GM20431 (cell line): ENCODE results near the gene ARSB.

ENCODE experiments used
- in situ Hi-C: fragments of 300-500 bp; cut with MseI, MboI; formaldehyde crosslinking; loops from one replicate; pipeline ENCODE4 v1.15.0; 2020; ENCODE audit warnings: low sequenced_read_pairs; ENCODE audit not compliant: unreplicated experiment

The ARSB gene

DNA sequence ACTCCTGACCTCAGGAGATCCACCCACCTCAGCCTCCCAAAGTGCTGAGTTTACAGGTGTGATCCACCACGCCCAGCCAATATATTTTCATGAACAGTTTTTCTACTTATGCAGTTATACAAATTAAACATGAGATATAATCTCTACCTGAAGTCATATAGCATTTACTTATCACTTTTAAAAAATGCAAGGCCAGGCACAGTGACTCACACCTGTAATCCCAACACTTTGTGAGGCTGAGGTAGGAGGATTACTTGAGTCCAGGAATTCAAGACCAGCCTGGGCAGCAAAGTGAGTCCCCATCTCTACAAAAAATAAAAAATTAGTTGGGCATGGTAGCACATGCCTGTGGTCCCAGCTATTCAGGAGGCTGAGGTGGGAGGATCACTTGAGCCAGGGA is 171.8 kb downstream of the ARSB start:
- in situ Hi-C loops: no loop called here

DNA sequence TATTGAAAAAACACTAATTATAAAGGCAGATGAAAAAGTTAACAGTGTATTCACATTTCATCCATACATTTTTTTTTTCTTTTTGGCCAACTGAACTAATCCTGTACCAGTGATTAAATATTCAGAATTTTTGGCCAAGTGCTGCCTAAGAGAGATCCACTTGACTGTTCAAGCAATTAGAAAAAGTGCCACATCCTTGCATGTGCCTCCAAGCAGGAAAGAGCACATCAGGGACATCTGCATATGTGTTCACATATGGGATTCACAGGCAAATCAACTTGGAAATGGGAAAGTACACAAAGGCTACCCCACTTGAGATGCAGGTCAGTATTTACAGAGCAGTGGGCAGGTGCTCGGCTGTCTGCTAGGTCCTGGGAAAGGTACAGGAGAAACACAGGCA is 173.2 kb downstream of the ARSB start:
- in situ Hi-C loops: no loop called here

DNA sequence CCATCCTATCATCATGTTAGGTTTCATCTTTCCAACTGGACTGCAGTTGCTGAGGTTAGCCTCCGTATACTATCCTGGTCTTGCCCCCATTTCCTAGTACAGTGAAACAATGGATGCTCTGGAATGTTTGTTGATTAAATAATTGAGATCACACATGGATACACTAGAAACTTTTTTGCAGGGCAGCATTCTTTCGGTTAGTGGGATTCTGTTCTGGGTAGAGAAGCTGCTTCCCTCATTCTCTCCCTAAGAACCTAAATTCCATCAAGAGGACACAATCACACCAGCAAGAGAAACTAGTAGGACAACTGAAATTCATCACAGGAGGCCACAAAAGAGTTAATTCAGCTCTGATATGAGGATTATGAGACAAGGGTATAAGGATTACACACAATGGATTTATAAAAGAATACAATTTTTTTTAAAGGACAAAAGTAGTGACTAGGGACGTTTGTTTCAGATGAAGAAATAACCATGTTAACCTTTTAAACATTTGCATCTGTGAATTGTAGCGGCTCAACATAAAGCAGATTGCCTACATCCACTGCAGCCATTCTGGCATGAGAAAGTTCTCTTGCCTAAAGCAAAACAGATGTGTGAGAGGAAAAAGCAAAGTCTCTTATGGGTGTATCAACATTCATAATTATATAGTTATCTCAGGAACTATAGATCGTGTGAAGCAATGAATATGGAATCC is 173.8 kb downstream of the ARSB start:
- in situ Hi-C loops: no loop called here

DNA sequence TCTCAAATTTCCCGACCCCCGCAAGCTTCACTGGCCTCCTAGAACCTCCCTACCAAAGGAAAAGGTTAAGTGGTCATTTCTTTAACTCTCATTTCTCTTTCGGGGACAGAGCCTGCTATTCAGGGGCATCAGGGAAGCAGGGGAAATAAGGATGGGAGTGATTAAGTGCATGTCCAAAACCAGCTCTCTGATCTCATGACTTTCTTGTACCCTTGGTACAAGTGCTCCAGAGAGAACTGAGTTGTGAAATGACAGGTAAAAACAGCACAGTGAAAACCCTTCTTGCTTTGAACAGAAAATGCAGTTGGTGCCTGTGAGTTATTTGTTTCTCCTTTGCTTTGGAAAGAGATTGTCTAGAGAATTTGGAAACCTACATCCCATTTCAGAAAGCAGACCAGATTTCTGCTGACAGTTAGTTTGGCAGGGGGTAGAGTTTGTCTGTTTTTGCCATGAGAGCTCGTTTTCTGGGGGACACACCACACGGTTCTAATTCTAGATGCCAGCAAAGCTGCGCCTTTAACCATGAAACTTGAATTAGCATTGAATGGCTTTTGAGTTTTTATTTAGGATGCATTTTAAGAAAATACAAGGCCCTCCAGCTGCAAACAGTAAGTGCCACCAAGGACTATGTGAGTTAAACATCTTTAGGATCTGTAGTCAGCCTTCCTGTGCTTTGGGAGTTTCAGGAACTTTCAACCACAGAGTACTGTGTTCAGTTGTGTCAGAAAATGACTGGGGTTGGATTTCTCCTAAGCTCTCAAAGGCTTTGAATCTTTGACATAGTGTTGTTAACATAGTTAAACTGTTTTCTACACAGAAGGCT is 174.8 kb downstream of the ARSB start:
- in situ Hi-C loops: no loop called here

DNA sequence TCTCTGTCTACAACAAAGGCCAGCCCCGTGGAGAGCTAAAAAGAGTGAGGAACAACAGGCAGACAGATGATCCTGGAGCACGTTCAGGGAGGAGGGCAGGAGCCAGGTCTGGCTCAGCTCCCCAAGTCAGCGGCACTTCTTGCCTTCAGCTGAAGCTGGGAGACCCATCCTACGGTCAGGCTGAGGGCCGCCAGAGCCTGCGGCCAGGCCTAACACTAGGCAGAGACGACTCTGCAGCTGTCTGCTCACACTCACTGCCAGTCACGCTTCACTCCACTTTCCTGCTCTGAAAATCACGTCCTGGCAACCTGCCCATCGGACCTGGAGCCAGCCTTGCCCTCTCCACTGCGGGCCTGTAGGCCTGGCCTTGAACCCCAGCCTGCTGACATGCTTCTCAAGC is 175.7 kb downstream of the ARSB start:
- in situ Hi-C loops: no loop called here

DNA sequence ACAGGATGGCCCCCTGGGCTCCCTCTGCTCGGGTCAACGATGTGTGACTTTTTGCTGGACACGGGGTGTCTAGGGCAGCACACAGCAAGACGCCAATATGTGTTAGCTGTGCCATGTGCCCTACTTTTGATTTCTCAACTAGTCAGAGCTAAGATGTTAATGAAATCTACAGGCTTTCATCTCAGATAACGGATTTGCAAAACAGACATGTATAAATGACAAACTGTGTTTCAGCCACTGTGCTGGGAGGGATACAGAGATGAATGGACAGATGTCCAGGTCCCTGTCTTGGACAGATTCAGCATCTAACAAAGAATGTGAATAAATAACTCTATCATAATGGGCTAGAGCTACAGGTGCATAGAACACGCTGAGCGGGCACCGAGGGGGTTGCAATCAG is 176.3 kb downstream of the ARSB start:
- in situ Hi-C loops: no loop called here

DNA sequence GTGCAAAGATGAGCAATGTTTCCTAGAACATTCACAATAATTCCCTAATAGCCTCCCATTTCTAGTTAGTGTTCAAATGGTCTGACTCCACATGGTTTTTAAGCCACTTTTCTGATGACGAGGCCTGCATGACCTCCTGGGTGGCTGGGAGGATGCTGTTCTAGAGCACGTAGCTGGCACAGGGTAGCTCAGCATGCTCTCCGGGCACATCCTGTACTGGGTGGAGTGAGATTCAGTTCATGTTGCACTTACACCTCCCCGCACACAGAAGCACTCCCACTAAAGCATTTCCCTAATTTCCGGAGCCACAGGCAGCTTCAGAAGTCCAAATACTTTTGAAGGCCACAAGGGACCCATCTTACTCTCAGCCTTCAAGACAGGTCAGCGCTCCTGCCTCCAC is 176.7 kb downstream of the ARSB start:
- in situ Hi-C loops: no loop called here

DNA sequence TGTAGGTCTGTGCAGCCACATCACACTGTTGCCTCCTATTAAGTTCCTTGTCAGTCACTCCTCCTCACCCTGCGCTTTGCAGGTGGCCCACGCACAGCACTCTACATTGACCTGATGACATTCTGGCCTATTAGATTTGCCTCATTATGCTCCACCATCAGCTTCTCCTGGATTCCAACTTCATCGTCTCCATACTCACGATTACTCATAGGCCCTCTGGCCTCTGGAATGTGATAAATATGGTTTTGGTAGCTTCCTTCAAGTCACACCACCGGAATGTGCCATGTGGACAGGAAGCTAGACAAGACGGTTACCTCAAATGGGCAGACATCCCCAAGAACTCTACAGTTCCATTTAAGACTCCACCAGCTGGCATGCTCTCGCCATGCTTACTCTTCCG is 178.6 kb downstream of the ARSB start:
- in situ Hi-C loops: no loop called here

DNA sequence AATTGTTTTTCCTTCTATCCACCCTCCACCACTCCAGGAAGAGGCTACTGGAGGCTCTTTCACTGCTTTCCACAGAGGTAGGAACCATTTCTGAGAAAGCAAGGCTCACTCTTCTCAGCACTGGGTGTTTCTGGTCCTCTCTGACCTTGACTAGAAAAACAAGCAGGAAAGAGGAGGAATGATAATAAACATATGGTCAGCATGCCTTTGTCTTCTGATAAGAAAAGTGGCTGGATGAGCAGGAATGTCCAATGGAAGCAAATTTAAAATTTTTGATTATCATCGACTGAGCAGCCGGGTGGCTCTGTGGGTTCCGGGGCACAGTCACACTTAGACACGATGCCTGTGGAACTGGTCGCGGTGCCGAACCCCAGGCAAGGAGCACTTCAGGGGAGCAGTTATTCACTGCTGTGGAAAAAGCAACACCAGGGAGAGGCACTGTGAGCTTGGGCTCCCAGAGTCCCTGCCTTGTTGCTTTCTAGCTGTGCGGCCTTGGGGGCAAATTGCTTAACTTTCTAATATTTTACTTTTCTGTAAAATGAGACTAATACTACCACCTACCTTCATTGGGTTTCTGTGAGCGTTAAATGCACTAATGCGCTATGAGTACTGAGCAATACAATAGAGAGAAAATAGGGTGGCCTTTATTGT is 179.5 kb downstream of the ARSB start:
- in situ Hi-C loops: no loop called here

DNA sequence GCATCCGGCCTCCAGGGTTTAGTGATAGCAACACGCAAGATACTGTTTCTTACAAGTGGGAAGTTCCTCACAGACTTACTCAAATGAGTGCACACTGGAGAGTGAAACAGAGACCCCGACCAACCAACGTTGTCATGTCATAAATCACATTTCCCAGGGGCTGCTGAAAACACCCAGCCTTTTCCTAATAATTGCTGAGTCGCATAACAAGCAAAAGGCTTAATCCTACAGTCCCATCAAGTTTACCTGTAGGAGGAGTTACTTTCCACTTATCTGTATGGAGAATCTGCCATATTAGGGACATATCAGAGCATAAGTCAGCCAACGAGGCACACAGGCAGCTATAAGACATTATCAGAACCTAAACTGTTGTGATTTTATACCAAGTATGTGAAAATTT is 180.1 kb downstream of the ARSB start:
- in situ Hi-C loops: no loop called here

DNA sequence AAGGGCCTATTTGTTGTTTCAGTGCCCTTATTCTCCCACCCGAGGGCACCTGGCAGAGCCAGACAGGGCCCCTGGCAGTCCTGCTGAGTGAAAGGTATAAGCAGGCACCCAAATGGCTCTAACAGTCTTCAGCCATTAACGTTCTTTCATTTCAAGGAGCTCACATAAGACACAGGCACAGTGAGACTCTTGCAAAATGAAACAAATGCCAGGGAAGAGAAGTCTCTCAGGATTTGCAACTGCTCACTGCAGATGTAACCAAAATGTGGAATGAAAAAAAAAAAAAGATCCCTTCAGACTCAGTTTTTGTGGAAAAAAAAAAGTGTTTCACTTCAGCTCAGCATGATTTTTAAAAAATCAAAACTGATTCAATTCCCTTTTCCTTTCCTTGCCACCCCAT is 181.2 kb downstream of the ARSB start:
- in situ Hi-C loops: no loop called here

DNA sequence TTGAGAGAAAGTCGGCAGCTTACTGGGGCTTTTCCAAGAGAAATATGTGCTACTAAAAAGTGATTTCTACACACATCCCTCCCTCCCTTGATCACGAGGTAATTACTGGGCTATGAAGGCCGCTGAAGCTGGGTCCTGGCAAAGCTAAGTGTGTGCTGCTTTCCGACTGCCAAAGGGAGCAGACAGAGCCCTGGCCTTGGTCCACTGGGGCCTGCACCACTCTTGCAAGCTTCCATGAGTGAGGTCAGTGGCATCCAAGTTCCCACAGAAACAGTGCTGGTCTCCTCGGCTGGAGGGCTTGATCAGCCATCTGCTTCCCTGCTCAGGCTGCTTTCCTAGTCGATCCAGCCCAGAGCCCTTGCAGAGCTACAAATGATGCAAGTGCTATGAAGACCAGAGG is 181.8 kb downstream of the ARSB start:
- in situ Hi-C loops: no loop called here

DNA sequence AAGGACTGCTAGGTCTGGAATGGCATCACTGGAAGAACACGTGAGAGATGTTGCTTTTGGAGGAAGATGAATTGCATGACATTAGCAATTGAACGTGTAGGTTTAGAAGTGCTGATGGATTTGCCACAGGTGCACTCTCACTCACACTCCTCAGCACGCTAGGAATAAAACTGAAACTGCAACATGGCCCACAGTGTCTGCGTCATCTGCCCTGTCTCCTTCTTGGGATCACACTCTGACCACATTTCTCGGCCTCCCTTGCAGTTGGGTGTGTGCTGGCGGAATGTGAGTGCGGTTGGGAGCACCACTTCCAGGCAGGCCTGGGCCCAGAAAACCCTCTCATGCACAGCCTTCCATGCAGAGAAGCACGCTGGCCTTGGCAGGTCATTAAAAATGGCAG is 183.7 kb downstream of the ARSB start:
- in situ Hi-C loops: no loop called here

DNA sequence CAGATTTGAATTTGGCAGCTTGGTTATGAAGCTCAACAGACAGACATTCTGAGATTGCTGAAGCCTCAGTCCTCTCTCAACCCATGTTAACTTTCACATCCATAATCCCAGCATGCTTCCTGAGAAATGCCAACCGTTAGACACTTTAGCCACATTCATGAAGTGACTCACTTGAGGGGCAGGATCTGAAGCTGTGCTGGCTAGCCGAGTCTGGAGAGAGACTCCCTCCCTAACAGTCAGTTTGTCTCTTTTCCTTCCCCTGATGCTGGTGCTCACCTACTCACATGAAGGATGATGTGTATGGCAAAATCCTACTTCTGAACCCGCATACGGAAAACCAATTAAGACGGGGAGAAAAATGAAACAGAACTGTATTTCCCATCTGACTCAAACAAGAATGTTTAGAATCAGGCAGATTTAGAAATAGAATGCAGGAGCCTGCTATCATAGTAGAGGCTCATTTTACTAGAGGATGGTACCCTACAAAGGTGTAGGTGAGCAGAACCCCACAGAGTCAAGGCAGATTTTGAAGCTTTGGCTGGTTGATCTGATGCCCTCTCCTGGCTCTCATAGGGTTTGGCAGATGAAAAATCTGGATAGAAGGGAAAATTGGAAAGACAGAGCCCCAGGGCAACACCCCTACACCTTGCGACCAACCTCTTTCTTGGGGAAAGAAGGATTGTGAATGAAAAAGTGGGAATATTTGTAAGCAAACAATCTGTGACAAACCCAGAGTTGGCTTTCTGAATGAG is 185.7 kb downstream of the ARSB start:
- in situ Hi-C loops: no loop called here

DNA sequence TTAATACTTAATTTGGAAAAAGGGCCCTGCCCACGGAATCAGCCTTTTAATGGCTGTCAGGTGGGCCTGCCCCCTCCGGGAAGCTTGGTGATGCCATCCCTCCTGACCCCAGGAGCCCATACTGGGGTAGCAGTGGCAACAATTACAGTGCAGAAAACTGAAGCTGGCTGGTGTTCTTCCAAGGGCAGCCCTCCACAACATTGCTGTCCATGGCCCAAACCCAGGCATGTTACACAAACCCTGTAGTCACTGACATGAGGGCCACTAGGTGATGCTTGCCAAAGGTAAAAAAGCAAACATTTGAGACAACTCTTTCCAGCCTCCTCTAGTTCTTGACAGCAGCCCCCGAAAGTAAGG is 186.5 kb downstream of the ARSB start:
- in situ Hi-C loops: no loop called here

DNA sequence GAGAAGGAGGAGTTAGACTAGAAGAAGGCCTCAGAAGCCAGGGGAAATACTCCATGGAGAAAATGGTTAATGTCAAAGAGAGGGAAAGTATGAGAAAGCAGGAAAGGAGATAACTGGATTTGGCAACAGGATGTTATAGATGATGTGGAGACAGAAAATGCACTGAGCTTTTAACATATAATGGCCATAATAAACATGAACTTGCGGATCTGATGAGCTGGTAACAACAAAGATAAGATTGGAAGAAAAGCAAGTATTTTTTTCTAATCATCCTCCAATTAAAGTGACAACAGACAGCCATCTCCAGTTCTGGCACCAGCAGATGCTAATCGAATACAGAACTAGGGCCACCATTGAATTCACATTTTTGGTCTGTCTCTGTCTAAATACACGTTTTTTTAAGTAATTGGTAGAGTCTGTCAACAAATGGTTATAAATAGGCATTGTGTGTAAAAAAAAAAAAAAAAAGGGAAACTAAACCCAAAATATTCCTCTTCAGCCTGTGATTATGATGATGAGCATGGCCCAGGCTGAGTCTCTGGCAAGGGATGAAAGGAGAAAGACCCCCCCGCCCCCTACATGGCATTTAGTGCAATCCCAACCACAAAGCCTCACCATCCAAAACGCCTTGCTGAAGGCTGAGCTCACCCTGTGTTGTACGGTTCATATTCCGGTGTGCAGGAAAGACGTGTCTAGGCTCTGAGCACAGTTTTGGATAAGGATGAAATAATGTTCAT is 187.0 kb downstream of the ARSB start:
- in situ Hi-C loops: no loop called here

DNA sequence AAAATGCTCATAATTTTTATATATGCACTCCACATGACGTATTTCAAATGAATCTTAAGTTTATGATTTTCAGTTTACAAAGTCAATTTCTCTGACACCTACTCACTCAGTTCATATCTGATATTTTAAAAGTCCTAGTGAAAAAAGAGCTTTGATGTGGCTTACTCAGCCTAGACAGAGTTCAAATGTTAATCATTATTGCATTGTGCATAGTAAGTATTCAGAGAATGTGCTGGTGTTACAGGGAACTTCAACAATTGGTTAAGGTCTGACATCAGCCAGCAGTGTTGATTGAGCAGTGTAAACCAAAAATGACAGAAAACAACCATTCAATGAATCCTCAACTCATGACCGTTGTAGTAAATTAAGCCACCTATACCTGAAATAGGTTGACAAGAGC is 189.4 kb downstream of the ARSB start:
- in situ Hi-C loops: no loop called here

DNA sequence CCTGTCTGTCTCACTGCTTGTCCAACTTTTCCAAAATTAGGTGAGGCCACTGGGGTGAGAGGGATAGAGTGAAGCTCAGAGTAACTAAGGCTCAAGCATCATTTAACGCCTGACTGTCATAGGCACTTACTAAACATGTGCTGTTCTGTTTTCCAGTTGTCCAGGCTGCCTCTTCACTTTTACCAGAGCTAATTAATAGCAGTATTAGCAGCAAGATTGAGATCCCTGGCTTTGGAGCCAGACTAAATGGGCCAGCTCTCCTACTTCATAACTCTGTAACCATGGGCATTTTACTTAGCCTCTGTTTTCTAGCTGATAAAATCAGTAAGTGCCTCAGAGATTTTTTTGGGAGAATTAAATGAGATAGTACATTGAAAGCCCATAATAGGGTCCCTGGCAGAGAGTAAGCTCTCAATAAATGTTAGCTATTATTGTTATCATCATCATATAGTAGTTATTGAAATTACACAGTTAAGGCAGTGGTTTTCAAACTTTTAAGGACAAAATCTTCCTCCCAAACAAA is 190.4 kb downstream of the ARSB start:
- in situ Hi-C loops: no loop called here

DNA sequence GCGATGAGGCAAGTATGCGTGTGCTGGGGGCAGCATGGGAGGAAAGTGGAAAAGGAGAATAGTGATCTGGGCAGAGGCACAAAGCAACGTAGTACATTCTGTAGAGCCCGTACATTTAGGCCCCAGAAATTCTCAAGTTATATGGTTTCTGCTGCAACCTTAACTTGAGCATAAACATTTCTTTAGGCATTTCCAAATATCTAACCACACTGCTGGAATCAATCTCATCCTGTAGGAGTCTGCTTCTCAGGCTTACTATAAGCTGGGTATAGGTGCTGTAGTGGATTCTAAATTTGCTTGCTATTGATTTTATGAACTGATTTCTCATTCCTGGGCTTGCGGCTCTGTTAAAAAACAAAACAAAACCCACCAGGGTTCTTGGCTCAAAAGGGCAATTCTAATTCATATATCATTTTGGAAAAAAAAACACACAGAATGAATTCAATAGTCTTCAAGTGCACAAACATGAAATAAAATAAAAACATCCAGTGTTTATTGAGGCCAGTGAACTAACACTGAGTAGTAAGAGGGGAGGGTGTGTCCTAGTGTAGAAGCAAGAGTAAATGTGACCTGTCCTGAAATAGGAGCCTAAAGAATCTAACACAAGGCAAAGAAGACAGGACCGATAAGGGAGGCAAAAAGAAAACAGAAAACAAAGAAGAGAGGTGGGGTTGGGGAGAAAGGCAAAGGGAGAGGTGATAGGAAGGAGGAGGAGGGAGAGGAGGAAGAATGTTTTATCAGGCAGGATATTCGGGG is 191.0 kb downstream of the ARSB start:
- in situ Hi-C loops: no loop called here
